ENCODE data around the gene CALML5. TPM values are rescaled to one million over a fixed set of nuclear protein-coding genes. Genes with fewer than 3 reads are reported as not detected.

CALML5 gene
- total RNA-seq, 1 experiment from 2014 or later, result not detected

DNA sequence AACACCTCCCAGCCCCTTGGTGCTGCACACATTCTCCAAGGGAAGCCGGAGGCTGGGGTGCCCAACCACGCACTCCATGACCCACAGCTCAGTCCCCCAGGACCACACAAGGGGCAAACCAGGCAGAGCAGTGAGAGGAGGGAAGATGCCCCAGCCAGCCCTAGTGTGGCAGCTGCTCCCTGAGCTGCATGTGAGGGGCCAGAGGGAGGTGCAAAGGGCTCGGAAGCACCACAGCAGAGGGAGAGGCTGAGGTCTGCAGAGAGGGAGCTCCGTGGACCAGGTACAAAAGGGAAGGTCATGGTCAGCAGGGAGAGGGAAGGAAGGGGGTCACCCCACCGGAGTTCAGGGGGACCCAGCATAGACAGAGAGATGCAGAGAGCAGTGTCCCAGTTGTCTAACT is 1.5 kb upstream of the CALML5 start:
- no peak for DNase-seq (ENCODE audit: low spot score)

DNA sequence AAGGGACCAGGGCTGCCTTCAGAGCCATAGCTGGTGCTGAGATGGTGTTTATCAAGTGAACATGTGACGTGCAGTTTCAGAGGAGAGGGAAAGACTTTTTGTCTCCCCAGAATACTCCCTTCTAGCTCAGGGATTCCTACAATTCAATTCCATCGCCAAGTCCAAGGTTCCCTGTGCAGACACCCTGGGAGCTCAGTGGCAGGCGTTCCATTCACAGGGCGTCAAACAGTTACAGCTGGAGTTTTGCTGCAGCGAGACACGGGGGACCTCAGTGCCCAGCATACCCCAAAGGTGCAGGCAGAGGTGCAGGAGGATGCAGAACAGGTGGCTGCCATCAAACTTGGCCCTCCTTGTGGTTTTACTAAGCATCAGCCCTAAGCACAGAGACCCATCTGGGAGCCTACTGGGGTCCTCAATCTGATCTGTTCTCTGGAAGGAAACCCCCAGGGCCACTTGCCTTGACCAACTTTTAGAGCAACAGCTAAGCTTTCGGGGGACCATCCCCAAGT is 846 bp upstream of the CALML5 start:
- DNase-seq (ENCODE audit: low spot score), result no peak

DNA sequence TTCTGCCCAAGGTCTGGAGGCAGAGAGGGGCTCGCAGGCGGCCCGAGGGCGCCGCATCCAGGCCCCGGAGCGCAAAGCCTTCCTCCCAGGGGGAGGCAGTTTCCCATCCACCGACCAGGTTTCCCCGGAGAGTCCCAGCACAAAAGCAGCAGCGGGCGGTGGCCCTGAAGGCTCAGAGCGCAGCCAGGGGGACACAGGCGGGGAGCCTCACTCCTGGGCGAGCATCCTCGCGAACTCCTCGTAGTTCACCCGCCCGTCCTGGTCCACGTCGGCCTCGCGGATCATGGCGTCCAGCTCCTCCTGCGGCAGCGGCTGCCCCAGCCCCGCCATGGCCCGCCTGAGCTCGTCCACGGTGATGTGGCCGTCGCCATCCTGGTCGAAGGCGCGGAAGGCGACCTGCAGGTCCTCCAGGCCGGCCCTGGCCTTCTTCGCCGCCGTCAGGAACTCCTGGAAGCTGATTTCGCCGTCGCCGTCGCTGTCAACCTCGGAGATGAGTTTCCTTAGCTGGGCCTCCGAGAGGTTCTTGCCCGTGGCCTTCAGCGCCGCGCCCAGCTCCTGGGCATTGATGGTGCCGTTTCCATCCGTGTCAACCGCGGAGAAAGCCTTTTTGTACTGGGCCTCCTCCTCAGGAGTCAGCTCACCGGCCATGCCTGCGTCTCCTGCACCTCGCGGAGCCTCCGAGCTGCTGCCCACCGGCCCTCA is 428 bp downstream of the CALML5 start:
- no peak for DNase-seq (ENCODE audit: low spot score)

DNA sequence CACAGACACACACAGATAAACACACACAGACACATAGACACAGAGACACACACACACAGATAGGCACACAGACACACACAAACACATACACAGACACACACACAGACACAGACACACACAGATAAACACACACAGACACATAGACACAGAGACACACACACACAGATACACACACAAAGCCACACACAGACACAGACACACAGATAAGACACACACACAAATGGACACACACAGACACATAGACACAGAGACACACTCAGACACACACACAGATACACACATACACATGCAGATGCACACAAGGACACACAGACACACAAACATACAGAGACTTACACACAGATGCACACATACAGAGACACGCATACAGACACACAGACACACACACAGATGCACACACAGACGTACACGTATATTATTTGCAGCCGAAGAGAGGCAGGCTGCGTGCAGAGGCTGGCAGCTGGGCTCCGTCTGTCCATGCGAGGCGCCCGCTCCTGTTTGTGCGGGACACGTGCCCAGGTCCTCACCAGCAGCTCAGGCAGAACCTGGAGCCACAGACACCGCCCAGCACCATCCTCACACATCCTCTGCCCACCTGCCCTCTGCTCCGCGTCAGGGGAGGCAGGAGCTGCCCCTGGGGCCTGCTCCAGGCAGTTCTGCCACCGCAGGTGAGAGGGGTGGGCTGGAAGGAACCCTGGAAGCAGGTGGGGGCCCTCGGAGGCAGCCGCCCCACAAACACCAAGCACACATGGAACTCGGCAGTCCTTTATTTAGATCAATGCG is 1.2 kb downstream of the CALML5 start:
- no peak for DNase-seq (ENCODE audit: low spot score)

DNA sequence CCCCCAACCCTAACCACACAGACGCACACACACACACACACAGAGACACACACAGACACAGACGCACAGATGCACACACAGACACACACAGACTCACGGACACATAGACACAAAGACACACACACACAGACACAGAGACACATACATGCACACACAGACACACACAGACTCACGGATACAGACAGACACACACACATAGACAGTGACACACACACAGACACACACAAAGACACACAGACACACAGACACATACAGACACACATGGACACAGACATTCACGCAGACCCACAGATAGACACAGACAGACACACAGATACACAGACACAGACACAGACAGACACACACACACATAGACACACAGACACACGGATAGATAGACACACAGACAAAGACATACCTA is 2.1 kb downstream of the CALML5 start:
- DNase-seq (ENCODE audit: low spot score), result no peak

DNA sequence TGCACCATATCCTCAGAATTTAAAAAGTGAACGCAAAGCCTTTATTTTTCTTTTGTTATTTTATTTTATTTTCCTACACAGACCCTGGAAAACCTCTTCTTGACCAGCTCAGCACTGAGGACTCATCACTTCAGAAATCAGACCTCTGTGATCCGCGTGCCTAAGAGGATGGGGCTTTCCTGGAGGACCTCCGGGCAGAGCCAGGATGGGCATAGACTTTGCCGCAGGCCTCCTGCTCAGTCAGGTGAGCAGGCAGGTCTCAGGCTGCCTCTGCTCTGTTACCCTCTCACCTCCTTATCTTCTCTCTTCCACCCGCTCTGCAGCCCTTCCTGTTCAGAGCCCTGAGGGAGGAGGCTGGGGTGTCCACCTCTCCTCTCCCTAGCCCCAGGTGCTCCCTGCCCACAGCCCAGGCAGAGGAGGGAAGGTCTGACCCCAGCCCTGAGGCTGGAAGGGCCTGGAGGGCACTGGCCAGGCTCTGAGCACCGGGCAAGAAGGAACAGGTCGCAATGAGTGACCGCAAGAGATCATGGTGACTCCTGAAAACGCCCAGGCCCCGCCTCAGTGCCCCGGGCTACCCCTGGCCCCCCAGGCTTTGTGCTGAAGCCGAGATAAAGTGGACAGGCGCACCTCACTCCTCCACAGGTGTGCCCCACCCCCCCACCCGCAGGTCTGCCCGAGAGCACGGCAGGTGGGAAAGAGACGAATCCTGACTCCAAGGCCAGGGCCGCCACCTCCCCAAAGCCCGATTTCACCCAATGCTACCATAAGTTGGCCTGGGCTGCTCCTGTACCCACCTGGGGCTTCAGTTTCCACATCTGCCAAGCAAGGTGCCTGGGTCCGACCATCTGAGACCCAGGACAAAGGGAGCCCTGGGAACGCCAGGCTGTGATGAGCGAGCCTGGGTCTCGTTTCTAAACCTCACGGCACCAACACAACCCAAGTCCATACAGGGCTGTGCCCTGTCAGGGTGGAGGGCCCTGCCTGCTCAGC is 2.8 kb downstream of the CALML5 start:
- no peak for DNase-seq (ENCODE audit: low spot score)

DNA sequence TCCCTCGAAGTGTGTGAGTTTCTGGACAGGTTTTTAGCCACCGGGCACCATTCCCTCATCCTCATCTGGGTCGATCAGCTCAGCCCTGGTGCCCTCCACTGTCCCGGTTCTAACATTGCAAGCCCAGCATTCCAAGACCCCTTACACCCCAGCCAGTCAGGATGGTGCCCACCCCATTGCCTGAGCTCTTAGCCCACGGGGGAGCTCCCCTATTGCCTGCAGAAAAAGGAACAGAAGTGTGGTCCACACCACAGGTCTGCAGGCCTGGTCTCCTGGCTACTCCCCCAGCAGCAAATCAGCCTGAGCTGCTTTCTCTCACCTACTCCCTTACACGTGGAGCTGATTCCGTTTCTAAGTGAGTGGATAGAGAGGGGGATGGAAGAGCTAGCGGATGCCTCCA is 4.8 kb downstream of the CALML5 start:
- no peak for DNase-seq (ENCODE audit: low spot score)

DNA sequence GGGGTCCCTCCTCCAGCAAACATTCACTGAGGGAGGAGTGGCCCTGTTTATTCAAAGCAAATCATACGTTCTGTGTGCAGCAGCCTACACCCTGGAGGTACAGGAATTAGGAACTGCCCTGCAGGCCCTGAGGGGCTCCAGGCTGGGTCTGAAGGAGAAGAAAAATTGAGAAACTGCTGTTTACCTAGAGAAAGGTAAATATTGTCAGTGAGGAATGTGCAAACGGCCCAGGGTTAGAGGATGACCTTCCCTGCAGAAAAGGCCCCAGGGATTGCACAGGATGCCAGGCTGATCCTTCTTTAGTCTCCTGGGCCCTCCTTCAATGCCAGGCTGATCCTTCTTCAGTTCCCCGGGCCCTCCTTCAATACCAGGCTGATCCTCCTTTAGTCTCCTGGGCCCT is 5.7 kb downstream of the CALML5 start:
- DNase-seq (ENCODE audit: low spot score), result no peak

DNA sequence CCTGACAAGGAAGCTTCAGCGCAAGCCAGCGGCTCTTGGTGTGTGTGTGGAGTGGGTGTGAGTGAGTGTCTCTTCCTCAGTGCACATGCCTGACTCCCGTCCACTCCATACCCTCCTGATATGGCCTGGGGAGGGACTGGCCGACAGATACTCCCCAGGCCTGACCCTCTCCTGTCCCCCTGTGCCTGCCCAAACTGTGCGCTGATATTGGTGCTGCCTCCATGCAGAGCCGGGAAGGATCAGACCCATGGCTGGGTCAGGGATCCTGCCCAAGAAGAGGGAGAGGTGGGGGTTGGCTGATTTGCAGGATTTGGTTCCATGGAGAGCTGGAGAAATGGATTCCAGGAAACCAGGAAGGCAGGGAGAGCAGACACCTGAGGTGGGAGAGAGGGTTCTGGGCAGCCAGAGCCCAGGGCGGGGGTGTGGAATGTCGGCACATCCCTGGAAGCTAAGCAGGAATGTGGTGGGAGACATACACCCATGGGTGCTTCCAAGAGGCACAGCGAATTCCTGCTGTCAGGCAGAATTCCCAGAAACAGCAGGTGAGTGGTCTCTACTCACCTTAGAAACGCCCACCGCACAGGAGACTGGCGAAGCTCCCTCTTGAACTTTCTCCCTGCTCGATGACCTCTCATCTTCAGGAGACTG is 6.3 kb downstream of the CALML5 start:
- DNase-seq (ENCODE audit: low spot score), result no peak

DNA sequence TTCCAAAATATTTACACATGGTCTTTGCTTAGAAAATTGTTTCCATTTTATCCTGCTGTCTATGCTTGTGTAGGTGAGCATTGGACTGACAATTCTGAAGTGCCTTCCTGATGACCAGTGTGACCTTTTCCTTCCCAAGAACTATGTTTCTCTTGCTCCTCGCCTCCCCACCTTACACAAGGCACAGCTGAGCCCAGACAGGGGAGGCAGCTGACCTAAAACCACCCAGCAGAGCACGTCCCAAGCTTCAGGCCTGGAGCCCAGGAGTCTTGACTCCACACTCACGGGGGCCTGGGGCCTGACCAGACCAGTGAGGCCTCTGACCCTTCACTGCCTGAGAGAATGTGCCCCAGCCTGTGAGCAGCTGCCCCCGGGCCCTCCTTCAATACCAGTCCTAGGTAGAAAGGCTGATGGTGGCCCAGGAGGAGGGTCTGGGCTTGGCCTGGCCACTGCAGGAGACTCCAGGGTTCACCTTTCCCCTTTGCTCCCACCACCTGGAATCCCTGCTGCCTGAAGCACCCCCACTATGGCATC is 7.0 kb downstream of the CALML5 start:
- DNase-seq (ENCODE audit: low spot score), result no peak

DNA sequence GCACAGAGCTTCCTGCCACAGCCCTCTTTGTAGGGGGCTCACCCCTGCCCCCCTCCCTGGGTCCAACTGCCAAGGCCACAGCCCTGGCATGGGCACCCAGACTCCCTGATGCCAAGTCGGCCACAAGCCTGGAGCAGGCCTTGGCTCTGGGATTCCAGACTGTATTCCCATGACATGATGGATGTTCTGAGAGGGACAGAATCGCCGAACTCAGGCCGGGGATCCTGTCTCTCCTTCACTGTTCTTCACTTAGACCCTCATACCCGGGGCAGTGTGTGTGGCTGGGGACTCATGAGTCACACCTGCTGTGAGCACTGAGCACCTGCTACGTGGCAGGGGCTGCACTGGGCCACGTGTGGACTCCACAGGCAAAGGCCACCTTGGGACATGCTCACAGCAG is 7.9 kb downstream of the CALML5 start:
- DNase-seq (ENCODE audit: low spot score), result no peak

DNA sequence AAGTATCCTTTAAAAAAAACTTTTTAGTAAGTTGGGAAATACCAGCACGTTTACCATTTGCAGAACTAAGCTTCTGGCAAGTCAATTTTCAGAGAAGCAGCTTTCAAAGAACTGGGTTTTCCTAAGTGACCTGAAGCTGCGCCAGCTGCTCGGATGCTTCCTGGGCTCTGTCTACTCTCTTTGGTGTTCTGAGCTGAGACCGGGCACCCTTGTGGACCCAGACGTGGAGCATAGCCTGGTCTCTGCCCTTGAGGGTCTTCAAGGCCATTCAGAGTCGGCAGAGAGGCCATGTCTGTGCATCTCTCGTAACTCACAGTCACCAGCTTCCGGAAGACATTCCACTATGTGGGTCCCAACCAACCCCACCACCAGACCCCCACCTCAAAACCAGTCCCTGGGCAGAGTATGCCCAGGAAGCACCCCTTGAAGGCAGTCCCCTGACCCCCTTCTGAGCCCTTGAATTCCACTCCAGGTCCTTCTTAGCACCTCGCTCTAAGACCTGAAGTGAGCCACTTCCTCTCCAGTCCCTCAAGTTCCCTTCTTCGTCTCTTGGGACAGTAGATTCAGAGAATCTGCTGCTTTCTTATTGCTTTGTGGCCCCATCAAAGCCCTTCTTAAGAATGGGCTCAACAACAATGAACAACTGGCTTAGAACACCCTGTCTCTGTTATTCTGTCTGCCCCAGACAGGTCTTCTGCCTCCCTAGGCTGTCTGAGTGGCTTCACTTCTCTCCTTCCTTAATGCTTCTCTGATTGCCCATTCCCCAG is 8.5 kb downstream of the CALML5 start:
- DNase-seq (ENCODE audit: low spot score), result no peak

DNA sequence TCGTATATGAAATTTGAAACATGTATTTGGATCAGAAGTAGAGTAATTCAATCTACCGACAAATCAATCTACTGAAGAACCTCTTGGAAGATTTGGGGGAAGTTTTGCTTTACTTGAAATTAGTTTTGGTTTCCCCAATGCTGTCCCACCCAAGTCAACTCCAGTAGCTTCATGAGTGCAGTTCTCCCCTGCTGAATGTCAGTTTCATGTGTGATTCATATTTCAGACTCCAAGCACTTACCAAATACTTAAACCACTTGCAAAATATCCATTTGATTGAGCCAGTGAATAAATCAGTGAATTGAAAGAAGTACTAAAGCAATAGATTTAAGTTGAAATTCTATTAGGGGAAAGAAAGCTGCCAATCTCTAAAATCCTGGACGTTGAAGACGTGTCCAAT is 9.3 kb downstream of the CALML5 start:
- no peak for DNase-seq (ENCODE audit: low spot score)

DNA sequence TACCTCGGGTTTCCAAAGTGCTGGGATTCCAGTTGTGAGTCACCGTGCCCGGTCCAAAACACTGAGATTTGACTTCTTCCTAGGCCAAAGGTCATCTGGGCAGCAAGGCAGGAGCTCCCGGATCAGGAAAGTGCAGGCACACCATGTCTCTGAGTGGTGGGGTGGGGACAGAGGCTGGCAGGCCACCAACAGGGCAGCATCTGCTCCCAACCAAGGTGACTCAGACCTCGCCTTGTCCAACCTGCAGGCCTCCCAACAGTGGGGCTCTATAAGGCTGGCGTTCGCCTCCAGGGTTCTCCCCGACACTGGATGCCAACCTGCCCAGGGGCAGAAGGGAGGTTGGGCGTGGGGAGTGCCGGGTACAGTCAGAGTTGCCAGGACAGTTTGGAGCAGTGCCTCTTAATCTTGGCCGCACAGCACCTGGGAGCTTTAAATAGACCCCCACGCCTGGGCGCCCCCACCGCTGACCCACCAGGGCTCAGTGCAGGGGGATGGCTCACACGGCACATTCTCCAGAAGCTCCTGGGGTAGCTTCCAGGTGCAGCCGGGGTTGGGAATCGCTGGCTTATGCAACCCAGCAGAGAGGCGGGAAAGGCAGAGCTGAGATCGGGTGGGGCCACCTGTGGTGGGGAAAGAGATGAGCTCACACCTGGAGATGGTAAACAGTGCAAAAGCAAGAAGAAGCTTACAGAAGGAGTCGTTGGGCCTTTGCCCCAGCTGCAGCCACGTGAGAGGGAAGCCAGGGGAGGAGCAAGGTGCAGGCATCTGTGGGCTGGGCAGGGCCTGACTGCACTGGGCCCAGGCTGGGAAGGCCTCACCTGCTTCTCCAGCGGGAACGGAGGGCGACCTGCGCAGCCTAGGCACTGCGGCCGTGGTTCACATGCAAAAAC is 10.9 kb downstream of the CALML5 start:
- no peak for DNase-seq (ENCODE audit: low spot score)

DNA sequence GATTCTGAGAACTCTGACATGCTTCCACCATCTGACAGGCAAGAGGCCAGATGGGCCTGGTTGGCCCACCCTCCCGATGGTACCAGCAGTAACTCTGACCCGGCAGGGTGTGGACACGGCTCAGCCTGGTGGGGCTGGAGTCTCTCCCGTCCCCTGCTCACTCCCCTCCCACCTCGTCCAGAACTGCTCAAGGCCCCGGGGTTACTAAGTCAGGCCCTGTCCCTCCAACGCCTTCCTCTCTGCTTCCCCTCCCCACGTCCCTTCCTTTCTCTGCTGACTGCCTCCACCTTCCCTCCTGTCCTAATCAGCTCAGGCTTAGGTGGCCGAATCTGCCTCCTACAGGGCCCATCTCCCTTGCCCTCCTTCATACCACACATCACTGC is 12.5 kb downstream of the CALML5 start:
- no peak for DNase-seq (ENCODE audit: low spot score)

DNA sequence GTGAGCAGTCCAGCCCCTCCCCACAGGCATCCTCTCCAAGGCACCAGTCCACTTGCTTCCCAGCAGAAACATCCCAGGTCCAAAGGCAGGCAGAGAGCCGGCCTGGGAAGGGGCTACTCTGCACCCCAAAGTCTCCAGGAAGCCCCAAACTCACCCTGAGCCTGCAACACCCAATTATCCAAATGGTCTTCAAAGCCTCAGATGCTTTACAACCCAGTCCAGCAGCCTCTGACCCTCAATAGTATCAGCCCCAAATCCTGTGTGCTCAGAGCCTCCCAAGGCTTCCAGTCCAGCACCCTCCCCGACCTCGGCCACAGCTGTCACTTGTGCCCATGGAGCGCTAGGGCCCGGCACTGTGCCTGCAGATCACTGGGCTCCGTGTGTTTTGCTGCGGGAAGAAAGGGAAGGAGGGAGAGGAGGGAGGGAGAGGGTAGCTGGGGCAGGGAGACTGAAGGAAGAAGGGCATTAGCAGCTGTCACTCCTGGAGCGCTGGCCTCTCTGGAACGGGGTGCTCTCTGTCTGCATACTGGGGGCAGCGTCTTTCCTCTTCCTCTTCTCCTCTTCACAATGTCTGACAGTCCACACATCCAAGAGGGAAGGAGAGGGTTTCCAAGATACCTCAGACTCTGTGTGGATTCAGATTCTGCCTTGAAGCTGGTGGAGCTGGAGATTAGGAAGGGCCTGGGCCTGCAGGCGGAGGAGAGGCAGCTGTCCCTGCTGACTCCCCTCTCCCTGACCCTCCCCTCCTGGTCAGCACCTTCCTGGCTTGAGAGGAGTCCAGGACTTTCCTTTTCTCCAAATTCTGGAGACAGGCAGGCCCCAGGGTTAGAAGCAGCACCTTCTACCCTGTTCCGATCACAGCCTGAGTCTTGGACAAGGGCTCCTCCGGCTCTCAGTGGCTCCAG is 13.2 kb downstream of the CALML5 start:
- DNase-seq (ENCODE audit: low spot score), result no peak

DNA sequence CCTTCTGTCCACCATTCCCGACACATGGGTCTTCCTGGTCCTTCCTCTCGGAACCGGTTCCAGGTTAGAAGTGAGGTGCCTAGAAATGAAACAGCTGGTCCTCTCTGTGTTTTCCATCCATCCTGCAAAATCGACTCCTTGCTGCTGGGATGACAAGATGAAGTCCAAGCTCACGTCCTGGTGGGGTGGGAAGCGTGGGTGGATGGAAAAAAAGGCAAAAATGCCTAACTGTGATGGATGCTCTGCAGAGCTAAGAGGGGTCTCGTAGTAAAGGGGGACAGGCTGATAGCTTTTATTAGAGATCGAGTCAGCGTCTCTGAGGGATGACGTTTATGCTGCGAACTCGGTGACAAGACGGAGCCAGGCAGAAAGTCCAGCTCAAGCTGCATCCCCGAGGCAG is 14.1 kb downstream of the CALML5 start:
- DNase-seq (ENCODE audit: low spot score), result no peak

DNA sequence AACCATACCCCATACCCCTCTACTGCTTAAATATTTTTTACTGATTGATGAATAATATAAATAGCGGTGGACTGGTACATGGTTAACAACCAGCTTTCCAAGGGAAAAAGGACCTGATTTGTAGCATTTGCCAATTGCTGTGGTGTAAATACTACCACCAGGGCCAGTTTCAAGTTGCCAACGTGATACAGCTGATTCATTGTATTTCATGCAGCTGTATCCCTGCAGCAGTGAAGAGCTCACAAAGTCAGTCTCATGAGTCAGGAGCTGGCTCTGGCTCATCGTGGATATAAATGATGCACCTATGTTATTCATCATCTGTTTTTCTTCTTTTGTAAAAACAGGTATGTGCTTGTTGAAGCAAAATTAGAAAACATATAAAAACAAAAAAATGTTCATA is 15.2 kb downstream of the CALML5 start:
- DNase-seq (ENCODE audit: low spot score), result peak; percentile 6

All from A172 (cell line).